H9 (cell line): ENCODE data around the gene ZFAND5. TPM values are rescaled to one million over a fixed set of nuclear protein-coding genes. Genes with fewer than 3 reads are reported as not detected.

Experiments
- DNase-seq: peaks from one replicate; pipeline ENCODE4 v3.0.0-alpha.2; 2017
- H2AFZ ChIP-seq: one replicate; pipeline ENCODE4 v1.6.1; 2013; ENCODE audit warnings: mild to moderate bottlenecking, low read length, control low read depth, moderate library complexity
- H2AK5ac ChIP-seq: 2 replicates; pipeline ENCODE4 v1.6.1; 2013; ENCODE audit warnings: low read length, control low read depth, mixed read lengths; ENCODE audit not compliant: insufficient read length
- H2BK120ac ChIP-seq: one replicate; pipeline ENCODE4 v1.6.1; 2013; ENCODE audit warnings: low read depth, mild to moderate bottlenecking, low read length, control low read depth, inconsistent platforms; ENCODE audit not compliant: poor library complexity, severe bottlenecking
- H2BK12ac ChIP-seq: 2 replicates; pipeline ENCODE4 v1.6.1; 2013; ENCODE audit warnings: low read length, control low read depth, mixed read lengths, low read depth; ENCODE audit not compliant: insufficient read length
- H2BK15ac ChIP-seq: 2 replicates; pipeline ENCODE4 v1.6.1; 2013; ENCODE audit warnings: low read depth, low read length, control low read depth
- H2BK20ac ChIP-seq: one replicate; pipeline ENCODE4 v1.6.1; 2013; ENCODE audit warnings: low read depth, mild to moderate bottlenecking, low read length, control low read depth, inconsistent platforms; ENCODE audit not compliant: poor library complexity, severe bottlenecking
- H2BK5ac ChIP-seq: 2 replicates; pipeline ENCODE4 v1.6.1; 2013; ENCODE audit warnings: low read length, control low read depth, mixed read lengths; ENCODE audit not compliant: insufficient read length
- H3K14ac ChIP-seq: 2 replicates; pipeline ENCODE4 v1.6.1; 2013; ENCODE audit warnings: low read length, control low read depth; ENCODE audit not compliant: insufficient read depth
- H3K18ac ChIP-seq: 2 replicates; pipeline ENCODE4 v1.6.1; 2013; ENCODE audit warnings: low read depth, mild to moderate bottlenecking, mixed read lengths, low read length, control low read depth; ENCODE audit not compliant: insufficient read length
- H3K23ac ChIP-seq: 2 replicates; pipeline ENCODE4 v1.6.1; 2013; ENCODE audit warnings: low read length, control low read depth, mixed read lengths, low read depth; ENCODE audit not compliant: insufficient read length
- H3K23me2 ChIP-seq: 2 replicates; pipeline ENCODE4 v1.6.1; 2013; ENCODE audit warnings: low read depth, mild to moderate bottlenecking, mixed read lengths, low read length, control low read depth; ENCODE audit not compliant: insufficient read length, poor library complexity, severe bottlenecking
- H3K27ac ChIP-seq: 2 replicates; pipeline ENCODE4 v1.5.1; 2013; ENCODE audit warnings: low read length, control low read depth, mixed read lengths, low read depth; ENCODE audit not compliant: insufficient read length
- H3K27me3 ChIP-seq: 2 replicates; pipeline ENCODE4 v1.6.1; 2013; ENCODE audit warnings: low read length, control low read depth, inconsistent platforms; ENCODE audit not compliant: insufficient read depth
- H3K4ac ChIP-seq: 2 replicates; pipeline ENCODE4 v1.6.1; 2013; ENCODE audit warnings: low read depth, mild to moderate bottlenecking, control low read depth, inconsistent platforms, low read length, moderate library complexity
- H3K4me1 ChIP-seq: 2 replicates; pipeline ENCODE4 v1.6.1; 2013; ENCODE audit warnings: low read length, control low read depth, inconsistent platforms; ENCODE audit not compliant: insufficient read depth
- H3K4me2 ChIP-seq: 2 replicates; pipeline ENCODE4 v1.6.1; 2013; ENCODE audit warnings: low read length, control low read depth, mixed read lengths; ENCODE audit not compliant: insufficient read length, insufficient read depth
- H3K56ac ChIP-seq: 2 replicates; pipeline ENCODE4 v1.6.1; 2013; ENCODE audit warnings: low read depth, mild to moderate bottlenecking, mixed read lengths, low read length, control low read depth; ENCODE audit not compliant: insufficient read length
- H3K79me1 ChIP-seq: 2 replicates; pipeline ENCODE4 v1.6.1; 2013; ENCODE audit warnings: low read depth, mild to moderate bottlenecking, moderate library complexity, low read length, control low read depth, inconsistent platforms; ENCODE audit not compliant: insufficient read depth, poor library complexity, severe bottlenecking
- H3K79me2 ChIP-seq: 2 replicates; pipeline ENCODE4 v1.6.1; 2013; ENCODE audit warnings: low read length, control low read depth, inconsistent platforms; ENCODE audit not compliant: insufficient read depth
- H3K9ac ChIP-seq: 2 replicates; pipeline ENCODE4 v1.6.1; 2013; ENCODE audit warnings: low read length, control low read depth, mixed read lengths; ENCODE audit not compliant: insufficient read length; ENCODE audit errors: extremely low read depth
- H3K9me3 ChIP-seq: one replicate; pipeline ENCODE4 v1.6.1; 2013; ENCODE audit warnings: low read depth, low read length, inconsistent platforms; ENCODE audit not compliant: control insufficient read depth
- H3T11ph ChIP-seq: one replicate; pipeline ENCODE4 v1.6.1; 2013; ENCODE audit warnings: mild to moderate bottlenecking, low read length, control low read depth, inconsistent platforms
- H4K20me1 ChIP-seq: one replicate; pipeline ENCODE4 v1.6.1; 2013; ENCODE audit not compliant: control insufficient read depth, insufficient read length, insufficient read depth
- H4K5ac ChIP-seq: 2 replicates; pipeline ENCODE4 v1.6.1; 2013; ENCODE audit warnings: low read depth, mild to moderate bottlenecking, mixed read lengths, low read length, control low read depth; ENCODE audit not compliant: insufficient read length
- H4K8ac ChIP-seq: replicated peaks from 2 replicates; pipeline ENCODE4 v1.6.1; 2013; ENCODE audit warnings: low read length, control low read depth, mixed read lengths, low read depth; ENCODE audit not compliant: insufficient read length
- H4K91ac ChIP-seq: 2 replicates; pipeline ENCODE4 v1.6.1; 2013; ENCODE audit warnings: low read depth, mild to moderate bottlenecking, moderate library complexity, mixed read lengths, low read length, control low read depth; ENCODE audit not compliant: insufficient read length
- H3K27ac Mint-ChIP-seq, 3 experiments: 2 replicates in 2 of 3; 3 replicates in 1 of 3; pipeline ENCODE4 v1.8.0; 2020 to 2021; ENCODE audit warnings: mixed read lengths in 3 of 3, mild to moderate bottlenecking in 1 of 3, moderate library complexity in 1 of 3
- H3K27me3 Mint-ChIP-seq: 2 replicates; pipeline ENCODE4 v1.8.0; 2021; ENCODE audit warnings: low read depth, mild to moderate bottlenecking, moderate library complexity, mixed read lengths
- H3K36me3 Mint-ChIP-seq, 3 experiments: 2 replicates in 2 of 3; 3 replicates in 1 of 3; pipeline ENCODE4 v1.8.0; 2020 to 2021; ENCODE audit warnings: low read depth in 3 of 3, mixed read lengths in 3 of 3; ENCODE audit not compliant: insufficient read depth in 1 of 3
- H3K4me1 Mint-ChIP-seq, 2 experiments: 2 replicates each; pipeline ENCODE4 v1.8.0; 2020; ENCODE audit warnings: mixed read lengths in 2 of 2
- H3K4me3 Mint-ChIP-seq, 2 experiments: 2 replicates in 1 of 2; 3 replicates in 1 of 2; pipeline ENCODE4 v1.8.0; 2020 to 2021; ENCODE audit warnings: mild to moderate bottlenecking in 2 of 2, mixed read lengths in 2 of 2, moderate library complexity in 1 of 2
- H3K9me3 Mint-ChIP-seq, 2 experiments: 2 replicates in 1 of 2; 3 replicates in 1 of 2; pipeline ENCODE4 v1.8.0; 2020; ENCODE audit warnings: mild to moderate bottlenecking in 2 of 2, mixed read lengths in 2 of 2, moderate library complexity in 1 of 2
- CTCF ChIP-seq: fragments of 200-600 bp; sonication (generic); conservative IDR thresholded peaks from 3 replicates; pipeline ENCODE4 v1.8.0; 2021; ENCODE audit warnings: antibody characterized with exemption, mild to moderate bottlenecking
- WGBS: extraction: QIAGEN DNeasy Blood & Tissue Kit; methylation state at CpG from one replicate; pipeline ENCODE4 v1.1.7; 2013; ENCODE audit warnings: missing lambda C conversion rate, low lambda C conversion rate, mixed read lengths; ENCODE audit not compliant: insufficient read length; ENCODE audit errors: extremely low coverage; 5-methylcytosine and 5-hydroxymethylcytosine counted together
- total RNA-seq: library from RNA; stranded (reverse); gene quantifications from 2 replicates; pipeline ENCODE4 v1.2.1, GENCODE V29; 2021

The ZFAND5 gene
- total RNA-seq, 1 experiment from 2014 or later: 304 TPM

- no peak overlapping the region for H3K14ac ChIP-seq
- H3K56ac ChIP-seq: no peak overlapping the region
- H3K79me2 ChIP-seq: no peaks in the 10 kb centered on the region
- H4K91ac ChIP-seq: no peak overlapping the region
- no peak overlapping the region for H2BK15ac ChIP-seq
- no peak overlapping the region for H2AK5ac ChIP-seq
- TF ChIP-seq CTCF: no peak
- H2BK120ac ChIP-seq: no peak overlapping the region
- Mint-ChIP-seq H3K36me3 (peaks cover 0 to 32% (median 20%) of the 10 kb centered on the region in 3 experiments; a peak in 5 of 7 replicates), H3K4me3 (no peak overlapping the region), H3K4me1 (no peaks in the 10 kb centered on the region), H3K9me3 (peaks cover 16 to 19% of the 10 kb centered on the region in 2 experiments), H3K27ac (no peak overlapping the region), H3K27me3 (no peaks in the 10 kb centered on the region)
- H2AFZ ChIP-seq: no peak overlapping the region
- H3K4ac ChIP-seq: no peak overlapping the region
- no peak overlapping the region for H4K8ac ChIP-seq
- H3K9me3 ChIP-seq: peaks cover 17% of the 10 kb centered on the region
- H3K79me1 ChIP-seq: no peaks in the 10 kb centered on the region
- no peaks in the 10 kb centered on the region for H4K20me1 ChIP-seq
- no CpG with 5 or more reads among the region's 3 CpGs for WGBS
- no peak overlapping the region for H3K18ac ChIP-seq
- no peak overlapping the region for H3T11ph ChIP-seq
- H2BK20ac ChIP-seq: no peak overlapping the region
- no peak overlapping the region for H3K9ac ChIP-seq
- no peaks in the 10 kb centered on the region for H3K27me3 ChIP-seq
- no peak overlapping the region for H3K23ac ChIP-seq
- no peak for DNase-seq
- no peak overlapping the region for H3K4me2 ChIP-seq
- no peaks in the 10 kb centered on the region for H3K23me2 ChIP-seq
- no peak overlapping the region for H4K5ac ChIP-seq
- no peak overlapping the region for H3K27ac ChIP-seq
- H2BK12ac ChIP-seq: no peak overlapping the region
- no peaks in the 10 kb centered on the region for H3K4me1 ChIP-seq
- no peak overlapping the region for H2BK5ac ChIP-seq
Measured at GRCh38 chr9:72322678-72323077, 42.3 kb downstream of the ZFAND5 start.
